Activated CD4-positive, alpha-beta T cell treated with anti-CD3 and anti-CD28 coated beads for 4 hours (primary cell): ENCODE results near the gene FAM43B.

ENCODE experiments used
- DNase-seq, 2 donors: peaks; one replicate each; pipeline ENCODE4 v3.0.0-alpha.2; 2020

The FAM43B gene

DNA sequence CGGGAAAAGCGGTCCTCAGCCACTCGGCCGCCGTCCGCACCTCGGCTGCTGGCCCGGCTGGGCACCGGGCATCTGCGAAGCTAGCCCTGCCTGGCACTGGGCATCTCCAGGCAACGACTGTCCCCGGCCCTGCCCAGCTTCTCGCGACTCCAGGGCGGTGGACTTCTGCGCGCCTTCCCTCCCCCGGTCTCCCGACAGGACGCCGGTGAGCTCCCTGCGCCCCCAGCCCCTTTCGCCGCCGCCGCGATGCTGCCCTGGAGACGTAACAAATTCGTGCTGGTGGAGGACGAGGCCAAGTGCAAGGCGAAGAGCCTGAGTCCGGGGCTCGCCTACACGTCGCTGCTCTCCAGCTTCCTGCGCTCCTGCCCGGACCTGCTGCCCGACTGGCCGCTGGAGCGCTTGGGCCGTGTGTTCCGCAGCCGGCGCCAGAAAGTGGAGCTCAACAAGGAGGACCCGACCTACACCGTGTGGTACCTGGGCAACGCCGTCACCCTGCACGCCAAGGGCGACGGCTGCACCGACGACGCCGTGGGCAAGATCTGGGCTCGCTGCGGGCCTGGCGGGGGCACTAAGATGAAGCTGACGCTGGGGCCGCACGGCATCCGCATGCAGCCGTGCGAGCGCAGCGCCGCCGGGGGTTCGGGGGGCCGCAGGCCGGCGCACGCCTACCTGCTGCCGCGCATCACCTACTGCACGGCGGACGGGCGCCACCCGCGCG lies 514 bp downstream of the FAM43B start:
- no peak for DNase-seq

DNA sequence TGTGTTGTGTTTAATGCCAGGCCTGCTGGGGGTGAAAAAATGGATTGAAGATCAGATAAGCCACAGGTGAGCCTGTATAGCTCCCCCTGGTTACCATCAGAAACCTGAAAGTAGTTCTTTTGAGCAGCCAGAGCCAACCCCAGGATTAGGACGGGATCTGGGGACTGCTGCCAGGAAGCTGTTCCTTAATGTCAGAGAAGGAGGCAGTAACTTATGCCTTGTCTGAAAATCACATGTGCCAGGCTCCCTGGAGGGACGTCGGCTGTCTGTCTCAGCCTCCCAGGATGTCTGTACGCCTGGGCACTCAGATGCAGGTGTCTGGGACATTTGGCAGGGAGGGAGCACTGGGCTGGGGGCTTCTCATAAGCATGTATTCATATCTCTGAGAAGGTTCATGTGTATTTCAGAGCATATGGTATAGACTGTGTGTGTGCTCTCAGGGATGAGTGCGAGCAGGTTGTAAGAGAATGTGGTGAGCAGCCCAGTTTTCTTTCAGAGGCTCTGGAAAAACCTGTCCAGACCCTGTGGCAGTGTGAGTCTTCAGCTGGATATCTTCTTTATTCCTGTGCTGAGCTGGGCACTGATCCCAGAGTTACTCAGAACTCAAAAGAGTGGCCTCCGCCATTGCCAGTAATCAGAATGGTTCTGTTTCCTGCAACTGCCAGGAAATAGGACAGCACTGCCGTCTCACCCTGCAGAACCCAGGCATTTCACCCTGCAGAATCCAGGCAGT lies 2.8 kb downstream of the FAM43B start:
- DNase-seq, result no peak

DNA sequence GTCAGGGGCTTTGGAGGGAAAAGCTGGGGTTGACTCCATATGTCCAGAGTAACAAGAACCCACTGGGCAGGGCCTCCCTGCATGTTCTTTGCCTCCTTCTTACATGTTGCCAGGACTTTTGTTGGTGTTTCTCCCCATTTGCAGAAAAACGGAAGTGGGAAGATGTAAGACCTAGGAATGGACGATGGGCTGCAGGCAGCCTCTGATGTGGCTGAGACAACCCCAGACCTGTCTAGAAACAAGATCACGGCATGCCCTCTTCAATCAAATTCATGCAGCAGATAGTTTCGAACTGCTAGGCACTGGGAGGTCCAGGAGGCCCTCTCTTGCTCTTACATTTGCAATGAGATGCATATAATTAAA lies 3.4 kb downstream of the FAM43B start:
- no peak for DNase-seq

DNA sequence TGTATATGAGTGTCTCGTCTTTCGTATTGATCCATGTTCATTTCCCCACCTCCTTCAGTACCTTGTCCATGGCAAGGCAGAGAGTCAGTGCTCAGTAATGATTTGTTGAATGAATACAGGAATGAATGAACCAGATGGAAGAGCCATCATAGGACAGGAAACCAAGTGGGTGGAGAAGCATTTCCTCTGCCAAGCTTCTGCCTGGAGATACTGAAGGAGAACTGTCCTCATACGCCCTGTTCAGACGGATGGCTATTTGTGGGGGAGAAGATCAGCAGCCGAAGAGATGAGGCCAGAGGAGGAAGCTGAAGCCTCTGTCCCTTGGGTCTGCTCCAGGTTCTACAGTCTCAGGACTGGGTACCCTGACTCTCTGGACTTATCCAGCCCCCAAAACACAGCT lies 5.8 kb downstream of the FAM43B start:
- DNase-seq, result no peak

DNA sequence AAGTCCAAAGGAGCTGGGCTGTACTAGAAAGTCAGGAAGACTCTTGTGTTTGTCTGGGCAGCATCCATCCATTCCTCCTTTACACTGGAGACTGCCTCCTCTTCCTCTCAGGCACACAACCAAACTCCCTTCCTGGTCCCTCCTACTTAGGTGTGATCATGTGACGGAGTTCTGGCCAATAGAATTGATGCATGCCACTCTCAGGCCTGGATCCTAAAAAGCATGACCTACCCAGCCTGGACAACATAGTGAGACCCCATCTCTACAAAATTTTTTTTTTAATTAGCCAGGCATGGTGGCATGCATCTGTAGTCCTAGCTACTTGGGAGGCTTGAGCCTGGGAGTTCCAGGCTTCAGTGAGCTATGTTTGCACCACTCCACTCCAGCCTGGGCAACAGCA lies 8.6 kb downstream of the FAM43B start:
- DNase-seq, result no peak

DNA sequence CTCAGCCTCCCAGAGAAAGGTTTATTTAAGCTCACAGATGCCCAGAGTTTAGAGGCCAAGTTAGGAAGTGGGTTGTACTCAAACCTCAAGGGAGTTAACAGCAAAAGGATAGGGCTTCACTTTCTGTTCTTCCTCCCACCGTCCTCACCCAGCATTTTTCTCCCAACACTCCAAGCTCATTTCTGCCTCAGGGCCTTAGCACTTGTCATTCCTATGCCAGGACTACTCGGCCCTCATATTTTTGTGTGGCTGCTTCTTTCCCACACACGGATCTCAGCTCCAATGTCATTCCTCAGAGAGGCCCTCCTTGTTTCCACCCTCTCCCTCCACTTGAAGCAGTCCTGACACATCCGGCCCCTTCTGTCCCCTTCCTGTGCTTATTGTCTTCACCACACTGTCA lies 12.9 kb downstream of the FAM43B start:
- no peak for DNase-seq

DNA sequence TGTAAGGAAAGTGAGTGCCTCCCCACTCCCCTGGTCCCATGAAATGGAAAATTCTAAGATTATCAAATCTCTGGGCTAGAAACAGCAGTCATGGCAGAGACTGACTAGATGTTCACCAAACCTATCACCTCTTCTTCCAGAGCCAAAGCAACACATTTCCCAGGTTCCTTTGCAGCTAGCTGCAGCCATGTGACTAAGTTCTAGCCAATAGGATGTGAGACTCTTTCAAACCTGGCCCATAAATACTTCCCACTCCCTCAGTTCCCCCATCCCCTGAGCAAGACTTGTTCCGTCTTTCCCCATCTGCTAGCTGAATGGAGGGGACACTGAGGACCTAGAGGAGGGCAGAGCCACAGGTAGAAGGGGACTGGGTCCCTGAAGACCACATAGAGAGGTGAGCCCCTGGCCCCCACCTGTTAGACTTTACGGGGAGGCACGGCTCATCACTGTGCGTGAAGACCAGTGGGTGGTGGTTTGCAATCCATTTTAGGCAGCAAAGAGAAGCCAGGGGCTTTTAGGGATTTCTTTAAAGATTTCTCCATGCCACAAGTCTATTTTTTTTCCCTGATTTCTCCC lies 17.2 kb downstream of the FAM43B start:
- no peak for DNase-seq

DNA sequence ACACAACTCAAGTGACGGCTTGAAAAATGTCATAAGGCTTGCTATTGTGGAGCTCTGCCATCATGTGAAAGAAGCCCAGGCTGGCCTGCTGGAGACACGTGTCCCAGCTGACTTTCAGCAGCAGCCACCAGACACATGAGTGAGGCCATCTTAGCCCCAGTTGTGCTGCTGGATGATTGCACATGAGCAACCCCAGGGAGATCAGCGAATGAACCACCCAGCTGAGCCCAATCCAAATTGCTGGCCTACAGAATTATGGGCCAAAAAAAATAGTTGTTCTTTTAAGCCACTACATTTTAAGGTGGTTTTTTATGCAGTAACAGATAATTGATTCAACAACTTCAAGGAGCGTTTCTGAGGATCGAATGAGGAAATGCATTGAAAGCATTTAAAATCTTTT lies 19.1 kb downstream of the FAM43B start:
- DNase-seq, result no peak

DNA sequence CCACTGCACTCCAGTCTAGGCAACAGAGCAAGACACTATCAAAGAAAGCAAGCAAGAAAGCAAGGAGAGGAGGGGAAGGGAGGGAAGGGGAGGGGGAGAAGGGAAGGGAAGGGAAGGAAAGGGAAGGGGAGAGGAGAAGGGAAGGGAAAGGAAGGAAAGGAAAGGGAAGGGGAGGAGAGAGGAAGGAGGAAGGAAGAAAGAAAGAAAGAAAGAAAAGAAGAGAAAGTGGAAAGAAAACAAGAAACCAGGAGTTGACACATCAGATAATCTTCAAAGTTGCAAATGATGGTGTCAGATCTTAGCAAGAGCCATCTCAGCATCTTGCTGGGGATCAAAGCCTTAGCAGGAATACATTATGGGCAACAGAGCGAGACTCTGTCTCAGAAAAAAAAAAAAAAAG lies 21.6 kb downstream of the FAM43B start:
- DNase-seq, result no peak

DNA sequence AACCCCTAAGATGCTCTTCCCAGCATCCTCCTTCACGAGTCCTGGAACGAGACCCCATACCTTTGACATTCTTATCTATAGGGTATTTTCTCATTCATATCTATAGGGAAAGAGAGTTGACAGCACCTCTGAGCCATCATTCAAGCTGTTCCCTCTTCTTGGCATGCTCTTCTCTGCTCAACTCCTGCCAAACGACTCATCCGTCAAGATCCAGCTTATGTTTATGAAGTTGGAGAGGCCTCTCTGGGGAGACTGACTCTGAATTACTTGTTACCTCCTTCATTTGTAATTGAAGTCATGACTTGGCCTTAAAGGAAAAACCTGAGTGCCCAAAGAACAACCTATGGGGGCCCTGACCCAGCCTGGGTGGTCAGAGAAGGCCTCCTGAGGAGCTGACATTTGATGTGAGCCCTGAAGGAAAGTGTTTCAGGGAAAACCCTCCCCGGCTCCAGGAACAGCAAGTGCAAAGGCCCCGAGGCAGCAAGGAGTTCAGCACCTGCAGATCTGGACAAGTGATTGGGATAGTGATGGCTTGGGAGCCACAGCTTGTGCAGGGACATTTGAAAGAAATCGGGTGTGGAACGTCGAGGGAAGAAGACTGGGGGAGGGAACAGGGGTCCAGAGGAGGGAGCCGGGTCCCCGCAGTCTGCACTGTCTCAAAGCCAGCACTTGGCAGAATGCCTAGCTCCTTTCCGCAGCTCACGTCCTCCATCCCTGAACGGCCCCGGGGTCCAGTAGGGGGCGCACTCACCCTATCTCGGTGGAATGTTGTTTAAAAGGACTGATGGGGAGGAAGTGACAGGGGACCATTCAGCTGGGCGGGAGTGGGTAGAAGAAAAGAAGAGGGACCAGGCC lies 22.5 kb downstream of the FAM43B start:
- DNase-seq, result peak; percentile 22 to 52

DNA sequence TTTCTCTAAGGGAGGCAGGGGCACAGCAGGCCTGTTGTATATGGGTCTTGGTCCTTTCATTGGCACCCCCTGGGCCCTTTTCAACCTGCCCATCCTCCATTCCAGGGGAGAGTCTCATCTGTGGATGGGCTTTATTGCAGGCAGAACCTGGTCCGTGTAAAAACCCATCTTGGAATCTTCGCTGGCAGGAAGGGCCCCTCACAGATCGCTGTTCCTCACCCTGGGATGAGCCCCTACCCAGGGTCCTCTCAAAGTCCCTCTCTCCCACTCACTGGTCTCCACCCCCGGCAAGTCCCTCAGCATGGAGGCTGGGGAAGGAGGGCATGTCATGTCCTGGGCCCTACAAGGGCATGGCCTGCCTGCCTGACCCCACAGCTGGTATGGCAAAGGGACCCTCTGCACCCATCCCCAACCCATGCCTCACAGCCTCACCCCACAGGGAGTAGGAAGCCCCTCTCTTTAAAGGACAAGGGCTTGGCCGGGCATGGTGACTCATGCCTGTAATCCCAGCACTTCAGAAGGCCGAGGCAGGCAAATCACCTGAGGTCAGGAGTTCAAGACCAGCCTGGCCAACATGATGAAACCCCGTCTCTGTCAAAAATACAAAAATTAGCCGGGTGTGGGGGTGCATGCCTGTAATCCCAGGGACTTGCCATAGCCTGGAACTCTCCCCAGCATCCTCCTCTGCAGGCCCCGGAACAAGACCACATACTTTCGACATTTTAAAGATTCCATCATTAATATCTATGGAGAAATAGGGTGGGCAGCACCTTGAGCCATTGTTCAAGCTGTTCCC lies 23.4 kb downstream of the FAM43B start:
- DNase-seq, result no peak

DNA sequence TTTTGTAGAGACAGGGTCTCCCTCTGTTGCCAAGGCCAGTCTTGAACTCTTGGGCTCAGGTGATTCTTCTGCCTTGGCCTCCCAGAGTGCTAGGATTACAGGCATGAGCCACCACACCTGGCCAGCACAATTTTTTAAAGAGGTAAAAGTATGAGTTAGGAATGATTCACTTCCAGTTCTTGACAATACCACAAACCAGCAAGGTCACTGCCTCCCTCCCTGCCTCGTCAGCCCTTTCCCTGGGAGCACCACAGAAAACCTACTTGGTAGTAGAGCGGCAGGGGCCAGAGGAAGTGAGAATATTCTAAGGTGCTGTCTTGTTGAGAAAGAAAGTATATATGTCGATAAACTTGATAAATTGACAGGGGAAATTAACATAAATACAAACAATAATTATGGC lies 25.7 kb downstream of the FAM43B start:
- no peak for DNase-seq

DNA sequence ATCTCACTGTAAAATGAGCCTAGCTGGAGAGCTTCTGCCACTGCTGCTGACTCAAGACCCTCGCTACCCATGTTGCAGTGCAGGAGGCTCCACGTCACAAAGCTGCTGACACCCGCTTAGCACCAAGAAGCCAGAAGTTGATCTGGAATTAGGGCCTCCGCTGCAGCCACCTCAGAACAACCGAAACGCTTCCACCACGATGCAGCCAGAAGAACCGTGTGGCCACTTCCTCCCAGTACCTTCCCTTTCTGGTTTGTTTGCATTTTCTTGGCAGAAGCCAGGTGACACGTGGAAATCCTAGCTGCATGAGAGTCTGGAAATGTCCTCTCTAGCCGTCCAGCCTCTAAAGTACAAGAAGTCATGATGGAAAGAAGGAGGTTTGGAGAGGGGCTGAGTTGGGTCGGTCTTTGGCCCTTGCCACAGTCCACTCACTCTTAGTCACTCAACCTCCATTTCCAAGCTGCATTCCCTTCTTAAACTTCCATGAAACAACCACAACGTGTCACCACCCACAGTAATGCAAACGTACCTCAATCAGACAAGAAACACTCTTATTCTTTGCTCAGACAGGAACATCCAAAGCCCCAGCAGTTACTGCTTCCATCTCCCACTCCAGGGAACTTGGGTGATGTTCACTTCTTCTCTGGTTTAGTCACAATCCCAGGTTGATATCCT lies 26.5 kb downstream of the FAM43B start:
- no peak for DNase-seq

DNA sequence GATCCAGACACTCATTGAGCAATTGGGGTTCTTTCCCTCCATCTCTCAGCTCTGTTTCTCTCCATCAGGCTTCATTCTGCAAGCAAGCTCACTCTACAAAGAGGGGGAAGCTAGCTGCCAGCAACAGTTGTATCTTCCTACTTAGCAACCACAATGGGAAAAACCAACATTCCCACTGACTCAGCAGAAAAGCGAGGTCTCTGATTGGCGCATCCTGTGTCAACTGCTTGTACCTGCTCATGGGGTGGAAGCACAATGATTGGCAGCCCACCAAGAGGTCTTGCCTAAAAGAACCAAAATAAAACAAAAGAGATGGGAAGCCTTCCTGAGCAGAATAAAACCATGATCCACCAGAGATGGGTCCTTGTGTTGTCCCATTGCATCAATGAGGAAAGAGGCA lies 32.5 kb downstream of the FAM43B start:
- DNase-seq, result no peak

DNA sequence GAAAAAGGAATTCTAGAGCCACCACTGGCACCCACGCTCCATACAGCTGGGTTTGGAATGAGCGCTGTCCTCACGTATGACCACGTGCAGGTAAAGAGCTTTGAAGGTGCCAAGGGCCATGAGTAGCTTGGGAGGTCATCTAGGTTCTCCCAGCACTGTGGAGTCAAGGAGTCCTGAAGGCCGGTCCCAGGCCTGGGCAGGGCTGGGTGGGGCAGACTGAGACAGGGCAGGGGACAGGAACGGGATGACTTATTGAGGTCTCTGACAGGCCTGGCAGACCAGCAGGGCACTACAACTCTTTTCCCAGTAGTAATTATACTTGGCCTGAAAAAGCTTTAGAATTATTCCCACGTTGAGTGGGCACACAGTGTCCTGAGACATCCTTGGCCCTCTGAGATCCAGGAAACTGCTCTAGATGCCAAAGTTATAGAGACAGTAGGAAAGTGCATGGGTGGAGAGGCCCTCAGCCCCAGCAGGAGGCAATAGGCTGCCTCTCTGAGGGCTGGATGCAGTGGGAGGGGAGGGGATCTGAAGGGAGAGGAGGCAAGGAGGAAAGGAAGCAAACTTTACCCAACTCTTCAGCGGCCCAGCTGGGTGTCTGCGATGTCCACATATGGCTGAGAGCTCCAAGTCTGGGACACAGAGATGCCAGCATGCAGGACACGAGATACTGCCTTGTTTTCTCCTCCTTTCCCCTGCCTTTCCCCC lies 34.7 kb downstream of the FAM43B start:
- DNase-seq, result no peak

DNA sequence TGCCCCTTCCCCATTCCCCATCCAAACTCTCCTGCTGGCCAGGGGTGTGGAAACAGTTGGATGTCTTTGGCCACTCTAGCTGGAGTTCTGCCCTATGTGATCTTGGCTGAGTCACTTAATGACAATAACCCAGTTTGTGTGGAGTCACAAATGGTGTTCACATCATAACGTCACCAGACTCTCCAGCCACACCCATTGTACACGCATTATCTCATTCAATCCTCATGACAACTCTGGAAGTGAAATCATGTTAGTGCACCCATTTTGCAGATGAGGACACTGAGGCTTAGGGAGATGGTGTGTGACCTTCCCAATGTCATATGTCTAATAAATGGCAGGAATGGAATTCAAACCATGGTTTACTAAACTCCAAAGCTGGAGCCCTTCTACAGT lies 35.3 kb downstream of the FAM43B start:
- no peak for DNase-seq

DNA sequence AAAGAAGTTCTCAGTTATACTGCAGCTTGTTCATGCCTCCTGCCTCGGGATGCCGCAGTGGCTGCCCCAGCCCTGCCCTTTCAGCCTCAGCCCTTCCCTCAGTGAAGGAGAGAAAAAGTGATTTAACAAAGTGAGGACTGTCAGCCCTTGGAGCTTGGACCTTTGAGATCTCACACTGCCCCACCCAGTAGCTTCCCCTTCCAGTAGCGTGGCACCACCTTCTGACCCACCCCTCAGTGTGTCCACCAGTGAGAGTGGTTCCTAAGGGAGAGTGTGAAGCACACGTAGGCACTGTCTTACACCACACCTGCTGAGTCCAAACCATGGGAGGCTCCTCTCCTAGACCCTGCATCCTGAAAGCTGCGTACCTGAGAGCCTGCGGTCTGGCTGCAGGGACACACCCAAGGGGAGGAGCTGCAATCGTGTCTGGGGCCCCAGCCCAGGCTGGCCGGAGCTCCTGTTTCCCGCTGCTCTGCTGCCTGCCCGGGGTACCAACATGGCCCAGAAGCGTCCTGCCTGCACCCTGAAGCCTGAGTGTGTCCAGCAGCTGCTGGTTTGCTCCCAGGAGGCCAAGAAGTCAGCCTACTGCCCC lies 36.4 kb downstream of the FAM43B start, which contains the start of gene CDA:
CDA (plus strand) TSS at position 464 of the 592 bp plus-strand sequence; CDS start at position 497, 33 bp downstream.
- DNase-seq, result no peak

DNA sequence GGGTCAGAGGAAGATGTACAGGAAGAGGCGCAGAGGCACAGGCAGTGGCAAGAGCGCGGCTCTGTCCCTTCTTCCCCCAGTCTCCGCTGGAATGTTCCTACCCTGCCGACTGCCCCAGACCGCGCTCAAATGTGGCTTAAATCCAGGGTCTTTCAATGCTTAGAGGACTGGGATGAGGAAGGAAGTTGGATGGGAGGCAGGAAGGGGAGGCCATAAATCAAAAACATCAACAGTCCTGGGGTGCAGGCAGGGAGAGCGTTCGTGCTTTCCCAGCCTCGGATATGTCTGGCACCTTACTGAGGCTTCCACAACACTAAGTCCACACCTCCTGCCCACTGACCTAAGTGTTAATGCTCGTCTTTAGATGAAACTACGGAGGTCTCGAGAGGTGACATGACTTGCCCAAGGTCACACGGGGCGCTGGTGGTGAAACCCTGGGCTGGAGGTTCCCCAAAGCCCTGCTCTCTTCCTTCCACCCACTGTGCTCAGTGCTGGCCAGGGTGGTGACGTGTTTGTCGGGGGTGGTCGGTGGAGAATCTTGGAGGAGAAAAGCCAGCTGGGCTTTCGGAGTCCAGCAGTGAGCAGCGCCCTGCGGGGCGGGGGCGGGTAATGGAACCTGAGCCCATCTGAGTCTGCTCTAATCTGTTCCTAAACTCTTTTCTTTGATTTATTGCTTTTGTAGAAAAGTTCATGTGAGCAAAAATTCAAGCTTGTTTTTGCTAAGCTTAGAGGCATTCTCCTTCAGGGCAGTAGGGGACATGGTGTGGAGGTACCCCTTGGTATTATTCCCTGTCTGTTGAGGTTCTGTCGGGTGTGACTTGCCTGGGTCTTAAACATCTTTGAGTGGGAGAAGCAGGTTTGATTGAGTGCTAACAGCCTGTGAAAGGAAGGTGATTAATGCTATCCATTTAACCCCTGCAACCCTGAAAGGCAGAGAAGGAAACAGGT lies 37.2 kb downstream of the FAM43B start:
- DNase-seq, result no peak

DNA sequence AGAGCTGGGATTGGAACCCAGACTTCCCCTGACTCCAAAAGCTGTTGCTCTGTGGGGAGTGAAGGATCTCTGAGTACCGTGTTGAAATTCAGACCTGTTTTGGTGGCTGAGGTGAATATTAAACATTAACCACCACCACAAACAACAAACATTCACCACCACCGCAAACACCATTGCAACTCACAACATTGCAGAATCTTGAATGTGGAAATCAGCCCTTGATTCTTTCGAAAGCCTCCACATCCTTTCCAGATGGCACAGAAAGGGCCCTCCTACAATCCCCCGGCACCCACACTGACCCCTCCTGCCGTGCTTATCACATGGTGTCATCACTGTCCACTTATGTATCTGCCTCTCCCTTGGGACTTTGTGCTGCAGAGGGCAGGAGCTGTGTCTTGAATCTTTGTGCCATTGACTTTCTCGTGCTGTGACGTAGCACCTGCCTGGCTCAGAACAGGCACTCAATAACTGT lies 38.0 kb downstream of the FAM43B start:
- no peak for DNase-seq
